Naive thymus-derived CD4-positive, alpha-beta T cell (primary cell): ENCODE results near the gene TMEM108. TPM values are rescaled to one million over a fixed set of nuclear protein-coding genes. Genes with fewer than 3 reads are reported as not detected.
A peak's percentile ranks its signal among the peaks of the same experiment; 100 is the strongest.

Experiments used
- ATAC-seq: fragments of 150-1000 bp; cut with Tn5 transposase; 2 replicates; pipeline ENCODE4 v1.10.0; 2021; ENCODE audit warnings: mild to moderate bottlenecking, moderate library complexity
- CTCF ChIA-PET: fragments of 350-600 bp; sonication (Branson Sonifier 250); formaldehyde crosslinking; loops from one replicate; lab custom pipeline; 2021; ENCODE audit warnings: antibody characterized with exemption; lab: Charles Lee
- POLR2A ChIA-PET: fragments of 350-600 bp; sonication (Branson Sonifier 250); formaldehyde crosslinking; loops from one replicate; lab custom pipeline; 2021; ENCODE audit warnings: antibody characterized with exemption, inconsistent platforms; lab: Charles Lee
- DNase-seq, 9 donors: peaks; one replicate each; pipeline versions ENCODE4 v3.0.0 to v3.0.0-alpha.2; 2020 to 2022; ENCODE audit warnings: mixed read lengths in 1 of 9
- H3K27ac ChIP-seq: one replicate; pipeline ENCODE4 v1.7.0; 2013; ENCODE audit warnings: mild to moderate bottlenecking, low read depth, low read length, moderate library complexity
- H3K27me3 ChIP-seq, 2 donors: one replicate each; pipeline ENCODE4 v1.7.0; 2013; ENCODE audit warnings: low read length in 2 of 2, mild to moderate bottlenecking in 2 of 2, moderate library complexity in 2 of 2; ENCODE audit not compliant: control insufficient read depth in 2 of 2, insufficient read depth in 2 of 2
- H3K36me3 ChIP-seq, 3 experiments: 1 replicate in 2 of 3; 2 replicates in 1 of 3; pipeline ENCODE4 v1.7.0; 2013; ENCODE audit warnings: low read length in 3 of 3, mild to moderate bottlenecking in 3 of 3, moderate library complexity in 1 of 3; ENCODE audit not compliant: insufficient read depth in 3 of 3, control insufficient read depth in 2 of 3
- H3K4me1 ChIP-seq, 2 donors: one replicate each; pipeline ENCODE4 v1.7.0; 2013; ENCODE audit warnings: low read length in 2 of 2, mild to moderate bottlenecking in 2 of 2, moderate library complexity in 1 of 2; ENCODE audit not compliant: control insufficient read depth in 2 of 2, insufficient read depth in 2 of 2
- H3K4me3 ChIP-seq: 2 replicates; pipeline ENCODE4 v1.7.0; 2013; ENCODE audit warnings: mild to moderate bottlenecking, low read length
- H3K9me3 ChIP-seq, 3 experiments: 1 replicate in 2 of 3; 2 replicates in 1 of 3; pipeline ENCODE4 v1.7.0; 2013; ENCODE audit warnings: low read length in 3 of 3; ENCODE audit not compliant: control insufficient read depth in 2 of 3
- H3K27ac Mint-ChIP-seq, 9 donors: one replicate each; pipeline ENCODE4 v1.8.0; 2020 to 2022; ENCODE audit warnings: mixed read lengths in 9 of 9, mild to moderate bottlenecking in 8 of 9, moderate library complexity in 5 of 9, inconsistent platforms in 2 of 9
- H3K27me3 Mint-ChIP-seq, 5 donors: one replicate each; pipeline ENCODE4 v1.8.0; 2021 to 2022; ENCODE audit warnings: mixed read lengths in 5 of 5, mild to moderate bottlenecking in 1 of 5
- H3K36me3 Mint-ChIP-seq, 5 donors: one replicate each; pipeline ENCODE4 v1.8.0; 2020 to 2022; ENCODE audit warnings: mixed read lengths in 5 of 5, mild to moderate bottlenecking in 3 of 5, inconsistent platforms in 1 of 5
- H3K4me1 Mint-ChIP-seq, 7 donors: one replicate each; pipeline ENCODE4 v1.8.0; 2020 to 2022; ENCODE audit warnings: mixed read lengths in 7 of 7, mild to moderate bottlenecking in 3 of 7, inconsistent platforms in 1 of 7
- H3K4me3 Mint-ChIP-seq, 10 donors: one replicate each; pipeline ENCODE4 v1.8.0; 2020 to 2022; ENCODE audit warnings: mild to moderate bottlenecking in 10 of 10, mixed read lengths in 10 of 10, moderate library complexity in 6 of 10, inconsistent platforms in 2 of 10
- H3K9me3 Mint-ChIP-seq, 11 donors: one replicate each; pipeline ENCODE4 v1.8.0; 2020 to 2022; ENCODE audit warnings: mixed read lengths in 11 of 11, mild to moderate bottlenecking in 4 of 11, inconsistent platforms in 1 of 11, moderate library complexity in 1 of 11
- intact Hi-C, 2 donors: fragments of 100-400 bp; cut with micrococcal nuclease; formaldehyde crosslinking; loops; one replicate each; pipeline ENCODE4 v1.15.1; 2023
- polyA plus RNA-seq, 2 donors: library from polyadenylated mRNA; unstranded; fragments of 300-500 nt; fragmentation: Illumina TruSeq; gene quantifications; one replicate each; pipeline ENCODE4 v1.2.3, GENCODE V29; 2021
- total RNA-seq, 6 experiments: library from RNA in 5 of 6; stranded (reverse) in 5 of 6; gene quantifications; 1 replicate in 5 of 6; 2 replicates in 1 of 6; pipeline ENCODE4 v1.2.3 and lab custom pipeline; 2021 to 2026

Gene TMEM108
- total and polyA plus RNA-seq, 7 experiments from 2014 or later = not detected

DNA sequence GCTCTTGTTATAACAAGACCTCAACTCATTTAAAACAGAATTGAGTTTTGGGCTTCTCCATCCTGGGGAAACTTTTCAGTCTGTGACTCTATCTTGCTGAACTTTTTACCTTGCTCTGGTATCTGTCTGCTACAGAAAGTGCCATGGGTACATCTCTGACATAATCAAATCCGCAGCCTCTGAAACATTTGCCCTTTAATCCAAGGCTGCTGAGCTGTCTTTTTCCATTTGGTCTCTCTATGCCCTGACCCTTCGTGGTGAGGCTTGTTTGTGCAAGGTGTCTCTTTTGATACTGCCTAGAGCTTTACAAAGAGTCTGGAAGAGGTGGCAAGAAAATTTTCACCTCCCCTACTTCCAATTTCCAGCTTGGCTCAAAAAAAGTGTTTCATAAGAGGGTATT is 11.3 kb downstream of the TMEM108 start:
- POLR2A ChIA-PET = no interaction called here
- Histone ChIP-seq H3K27me3 (no peaks in the 10 kb centered on the region), H3K27ac (no peak overlapping the region), H3K4me3 (no peak overlapping the region), H3K4me1 (no peaks in the 10 kb centered on the region), H3K9me3 (no peaks in the 10 kb centered on the region), H3K36me3 (no peaks in the 10 kb centered on the region)
- Mint-ChIP-seq H3K4me1 (no peaks in the 10 kb centered on the region), H3K36me3 (no peaks in the 10 kb centered on the region), H3K27ac (no peak overlapping the region), H3K4me3 (no peak overlapping the region), H3K27me3 (peaks cover 4 to 22% (median 15%) of the 10 kb centered on the region in 5 donors), H3K9me3 (peaks cover 0 to 2% (median 0%) of the 10 kb centered on the region in 11 donors)
- intact Hi-C loops = no loop called here
- DNase-seq (no peak), ATAC-seq (no peak)
- CTCF ChIA-PET = no interaction called here

DNA sequence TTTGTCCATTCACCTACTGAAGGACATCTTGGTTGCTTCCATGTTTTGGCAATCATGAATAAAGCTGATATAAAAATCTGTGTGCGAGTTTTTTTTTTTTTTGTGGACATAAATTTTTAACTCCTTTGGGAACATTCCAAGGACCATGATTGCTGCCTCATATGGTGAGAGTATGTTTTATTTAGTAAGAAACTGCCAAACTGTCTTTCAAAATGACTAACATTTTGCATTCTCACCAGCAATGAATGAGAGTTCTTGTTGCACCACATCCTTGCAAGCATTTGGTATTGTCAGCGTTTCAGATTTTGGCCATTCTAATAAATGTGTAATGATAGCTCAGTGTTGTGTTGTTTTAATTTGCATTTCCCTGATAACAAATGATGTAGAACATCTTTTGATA is 12.7 kb downstream of the TMEM108 start:
- CTCF ChIA-PET = no interaction called here
- no peak overlapping the region for H3K4me3 ChIP-seq
- no peak for ATAC-seq
- no peak overlapping the region for H3K4me3 Mint-ChIP-seq
- H3K27ac Mint-ChIP-seq = no peak overlapping the region
- no peaks in the 10 kb centered on the region for H3K36me3 Mint-ChIP-seq
- no peaks in the 10 kb centered on the region for H3K27me3 ChIP-seq
- no peaks in the 10 kb centered on the region for H3K4me1 Mint-ChIP-seq
- no peaks in the 10 kb centered on the region for H3K4me1 ChIP-seq
- no peak for DNase-seq
- POLR2A ChIA-PET = no interaction called here
- peaks cover 0 to 2% (median 0%) of the 10 kb centered on the region in 11 donors for H3K9me3 Mint-ChIP-seq
- no peaks in the 10 kb centered on the region for H3K36me3 ChIP-seq
- peaks cover 4 to 22% (median 15%) of the 10 kb centered on the region in 5 donors for H3K27me3 Mint-ChIP-seq
- intact Hi-C loops = no loop called here
- no peaks in the 10 kb centered on the region for H3K9me3 ChIP-seq
- H3K27ac ChIP-seq = no peak overlapping the region

DNA sequence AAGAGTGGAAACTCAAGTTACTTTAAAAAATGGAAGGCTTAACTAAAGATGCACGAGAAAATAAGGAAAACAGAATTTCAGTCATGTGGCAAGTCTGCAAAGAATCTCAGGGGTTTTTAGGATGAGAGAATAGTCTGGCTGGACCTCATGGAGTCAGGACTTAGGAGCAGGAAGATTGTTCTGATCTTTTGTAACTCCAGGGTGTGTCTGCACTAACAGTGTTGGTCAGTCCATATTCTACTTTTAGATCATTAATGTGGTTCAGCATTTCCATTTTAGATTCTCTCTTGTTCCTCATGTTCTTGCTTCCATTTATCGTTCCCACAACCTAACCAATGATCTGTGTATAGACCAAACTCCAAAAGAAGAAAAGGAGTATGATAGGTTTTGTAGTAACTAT is 15.3 kb downstream of the TMEM108 start:
- peaks cover 0 to 4% (median 0%) of the 10 kb centered on the region in 7 donors for H3K4me1 Mint-ChIP-seq
- DNase-seq (no peak), ATAC-seq (no peak)
- intact Hi-C loops = no loop called here
- H3K27ac Mint-ChIP-seq = no peak overlapping the region
- Histone ChIP-seq H3K4me1 (no peaks in the 10 kb centered on the region), H3K27ac (no peak overlapping the region), H3K36me3 (no peaks in the 10 kb centered on the region), H3K9me3 (no peaks in the 10 kb centered on the region), H3K27me3 (no peaks in the 10 kb centered on the region), H3K4me3 (no peak overlapping the region)
- POLR2A ChIA-PET = no interaction called here
- no peaks in the 10 kb centered on the region for H3K36me3 Mint-ChIP-seq
- CTCF ChIA-PET = no interaction called here
- H3K9me3 Mint-ChIP-seq = peaks cover 0 to 2% (median 0%) of the 10 kb centered on the region in 11 donors
- H3K4me3 Mint-ChIP-seq = no peak overlapping the region
- H3K27me3 Mint-ChIP-seq = peaks cover 4 to 31% (median 17%) of the 10 kb centered on the region in 5 donors

DNA sequence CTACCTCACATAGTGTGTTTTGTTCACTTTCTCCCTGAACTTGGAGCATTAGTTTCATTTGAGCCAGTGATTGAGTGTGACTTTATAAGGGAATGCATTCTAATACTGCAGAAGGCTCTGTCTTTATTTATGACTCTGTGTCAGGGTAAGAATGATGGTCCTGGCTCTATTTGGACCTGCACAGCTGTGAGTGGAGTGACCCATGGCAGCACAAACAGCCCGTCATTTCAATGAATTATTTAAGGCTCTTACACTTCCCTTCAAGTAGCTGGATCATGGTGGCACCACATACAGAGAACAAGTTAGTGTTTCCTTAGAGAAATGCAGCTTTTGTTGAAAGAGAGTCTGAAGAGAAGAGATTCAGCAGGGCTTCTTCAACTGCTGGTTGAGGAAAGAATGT is 16.4 kb downstream of the TMEM108 start:
- ATAC-seq (no peak), DNase-seq (no peak)
- Mint-ChIP-seq H3K4me1 (peaks cover 0 to 4% (median 0%) of the 10 kb centered on the region in 7 donors), H3K27me3 (peaks cover 4 to 29% (median 15%) of the 10 kb centered on the region in 5 donors), H3K27ac (no peak overlapping the region), H3K9me3 (peaks cover 0 to 2% (median 0%) of the 10 kb centered on the region in 11 donors), H3K36me3 (no peaks in the 10 kb centered on the region), H3K4me3 (no peak overlapping the region)
- ChIA-PET POLR2A (no interaction called here), CTCF (no interaction called here)
- no peaks in the 10 kb centered on the region for H3K4me1 ChIP-seq
- no peak overlapping the region for H3K27ac ChIP-seq
- no peaks in the 10 kb centered on the region for H3K9me3 ChIP-seq
- no peaks in the 10 kb centered on the region for H3K36me3 ChIP-seq
- no peaks in the 10 kb centered on the region for H3K27me3 ChIP-seq
- intact Hi-C loops = no loop called here
- H3K4me3 ChIP-seq = no peak overlapping the region

DNA sequence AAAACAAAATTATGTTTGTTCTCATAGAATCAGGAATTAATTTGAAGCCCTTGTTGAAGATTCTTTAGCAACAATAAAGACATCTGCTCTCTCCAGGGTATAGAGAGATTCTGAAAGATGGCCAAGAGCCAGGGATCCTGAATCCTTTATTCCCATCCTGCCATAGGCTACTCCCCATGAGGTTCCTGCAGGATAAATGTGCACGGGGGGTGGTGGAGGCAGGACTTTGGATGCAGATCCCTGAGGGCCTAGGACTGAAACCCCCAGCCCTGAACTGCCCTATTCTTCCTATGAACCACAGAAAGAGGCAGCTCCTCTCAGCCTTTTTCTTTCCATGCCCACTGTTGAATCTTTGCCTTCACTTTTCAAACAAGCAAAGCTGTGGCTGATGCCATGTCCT is 17.1 kb downstream of the TMEM108 start:
- Histone ChIP-seq H3K36me3 (no peaks in the 10 kb centered on the region), H3K9me3 (no peaks in the 10 kb centered on the region), H3K4me3 (no peak overlapping the region), H3K27ac (no peak overlapping the region), H3K4me1 (no peaks in the 10 kb centered on the region), H3K27me3 (no peaks in the 10 kb centered on the region)
- POLR2A ChIA-PET = no interaction called here
- Mint-ChIP-seq H3K27me3 (peaks cover 4 to 25% (median 15%) of the 10 kb centered on the region in 5 donors), H3K4me3 (no peak overlapping the region), H3K36me3 (no peaks in the 10 kb centered on the region), H3K9me3 (peaks cover 0 to 2% (median 0%) of the 10 kb centered on the region in 11 donors), H3K27ac (no peak overlapping the region), H3K4me1 (peaks cover 0 to 4% (median 0%) of the 10 kb centered on the region in 7 donors)
- CTCF ChIA-PET = no interaction called here
- intact Hi-C loops = no loop called here
- ATAC-seq (no peak), DNase-seq (no peak)

DNA sequence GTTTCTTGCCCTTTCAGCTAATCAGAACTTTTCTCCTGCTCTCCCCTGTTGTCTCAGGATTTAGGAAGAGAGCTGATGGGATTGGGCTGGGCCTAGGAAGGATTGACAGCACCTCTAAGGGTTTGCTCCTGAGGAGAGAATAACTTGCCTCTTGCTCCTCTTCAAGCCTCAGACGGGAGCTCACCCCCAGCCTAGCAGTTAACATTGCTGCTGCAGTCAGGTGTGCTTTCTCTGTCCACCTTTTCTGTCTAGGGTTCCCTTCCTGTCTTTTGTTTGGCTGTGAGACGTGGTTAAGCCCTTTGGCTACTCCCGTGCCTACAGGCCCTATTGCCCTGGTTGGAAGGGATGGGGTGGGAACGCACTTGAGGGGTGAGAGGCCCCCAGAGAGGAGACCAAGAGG is 20.1 kb downstream of the TMEM108 start:
- peak overlapping the region in 1 of 9 donors; percentile 7 for H3K27ac Mint-ChIP-seq
- no peaks in the 10 kb centered on the region for H3K9me3 ChIP-seq
- POLR2A ChIA-PET = no interaction called here
- H3K4me1 ChIP-seq = no peaks in the 10 kb centered on the region
- no peak for ATAC-seq
- H3K27ac ChIP-seq = no peak overlapping the region
- H3K4me3 ChIP-seq = no peak overlapping the region
- H3K4me1 Mint-ChIP-seq = peaks cover 0 to 4% (median 0%) of the 10 kb centered on the region in 7 donors
- peaks cover 12 to 30% (median 16%) of the 10 kb centered on the region in 5 donors for H3K27me3 Mint-ChIP-seq
- H3K9me3 Mint-ChIP-seq = peaks cover 0 to 3% (median 0%) of the 10 kb centered on the region in 11 donors
- H3K4me3 Mint-ChIP-seq = no peak overlapping the region
- CTCF ChIA-PET = no interaction called here
- no peaks in the 10 kb centered on the region for H3K36me3 Mint-ChIP-seq
- no peaks in the 10 kb centered on the region for H3K36me3 ChIP-seq
- H3K27me3 ChIP-seq = no peaks in the 10 kb centered on the region
- no peak for DNase-seq
- intact Hi-C loops = no loop called here

DNA sequence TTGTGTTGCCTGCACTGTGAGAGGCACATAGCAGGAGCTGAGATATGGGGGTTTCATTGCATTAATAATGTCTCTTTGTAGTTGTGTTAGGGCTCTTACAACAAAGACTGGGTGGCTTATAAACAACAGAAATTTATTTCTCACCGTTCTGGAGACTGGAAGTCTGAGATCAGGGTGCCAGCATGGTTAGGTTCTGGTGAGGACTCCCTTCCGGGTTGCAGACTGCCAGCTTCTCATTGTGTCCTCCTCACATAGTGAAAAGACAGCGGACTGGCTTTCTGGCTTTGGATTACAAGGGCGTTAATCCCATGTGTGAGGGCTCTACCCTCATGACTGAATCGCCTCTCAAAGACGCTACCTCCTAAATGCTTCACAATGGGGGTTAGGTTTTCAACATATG is 20.6 kb downstream of the TMEM108 start:
- peaks cover 0 to 3% (median 0%) of the 10 kb centered on the region in 11 donors for H3K9me3 Mint-ChIP-seq
- no peak overlapping the region for H3K27ac Mint-ChIP-seq
- intact Hi-C loops = no loop called here
- ChIA-PET CTCF (no interaction called here), POLR2A (no interaction called here)
- H3K36me3 ChIP-seq = no peaks in the 10 kb centered on the region
- H3K27me3 ChIP-seq = no peaks in the 10 kb centered on the region
- no peak overlapping the region for H3K4me3 ChIP-seq
- no peaks in the 10 kb centered on the region for H3K36me3 Mint-ChIP-seq
- H3K27ac ChIP-seq = no peak overlapping the region
- peaks cover 9 to 28% (median 16%) of the 10 kb centered on the region in 5 donors for H3K27me3 Mint-ChIP-seq
- no peak overlapping the region for H3K4me3 Mint-ChIP-seq
- no peaks in the 10 kb centered on the region for H3K9me3 ChIP-seq
- H3K4me1 ChIP-seq = no peaks in the 10 kb centered on the region
- DNase-seq (no peak), ATAC-seq (no peak)
- peaks cover 0 to 4% (median 0%) of the 10 kb centered on the region in 7 donors for H3K4me1 Mint-ChIP-seq
